ENCODE results near the gene NDUFA8. TPM values are rescaled to one million over a fixed set of nuclear protein-coding genes. Genes with fewer than 3 reads are reported as not detected.

The NDUFA8 gene
- polyA plus RNA-seq, 1 donor (not counting 4 experiments of a cell fraction or from before 2014, with no cell fraction given) = 105 TPM

GRCh38 chr9:122124528-122124927 is 35.1 kb downstream of the NDUFA8 start:
- DNase-seq (ENCODE audit: low read depth, low spot score) (no peak), FAIRE-seq (no peak)
- no peaks in the 10 kb centered on the region for H3K79me2 ChIP-seq (ENCODE audit: control insufficient read depth, insufficient read depth, low read length)
- dilution Hi-C loops (cut with MboI; ENCODE audit: extremely low pct_ligation_motif_present, low sequenced_read_pairs) = no loop called here
- H3K36me3 ChIP-seq (ENCODE audit: control insufficient read depth in 2 of 2, extremely low read depth in 1 of 2, insufficient read depth in 2 of 2, low read length in 2 of 2) = no peaks in the 10 kb centered on the region
- peaks cover 3% of the 10 kb centered on the region for H3K27me3 ChIP-seq (ENCODE audit: control insufficient read depth, extremely low read depth, insufficient read depth, low read length)
- no peak overlapping the region for H2AFZ ChIP-seq (ENCODE audit: control insufficient read depth, low read length)
- H4K20me1 ChIP-seq (ENCODE audit: control insufficient read depth, extremely low read depth, insufficient read depth, low read length) = no peaks in the 10 kb centered on the region
- no peaks in the 10 kb centered on the region for H3K9me1 ChIP-seq (ENCODE audit: control insufficient read depth, extremely low read depth, insufficient read depth, low read length)
- no peak overlapping the region for H3K4me3 ChIP-seq (ENCODE audit: control insufficient read depth in 2 of 3, extremely low read depth in 1 of 3, insufficient read depth in 2 of 3, low read depth in 1 of 3, low read length in 3 of 3)
- no peak overlapping the region for H3K9ac ChIP-seq (ENCODE audit: control insufficient read depth, extremely low read depth, insufficient read depth, low read length)
- no peak overlapping the region for H3K4me2 ChIP-seq (ENCODE audit: control insufficient read depth, extremely low read depth, insufficient read depth, low read depth, low read length)
- peaks cover 22% of the 10 kb centered on the region for H3K4me1 ChIP-seq (ENCODE audit: control insufficient read depth, extremely low read depth, insufficient read depth, low read length)
- H3K27ac ChIP-seq (ENCODE audit: control insufficient read depth, insufficient read depth, low read length) = no peak overlapping the region
- TF ChIP-seq CTCF (optimal IDR thresholded peaks at IDR 0.05 in 1 of 3, IDR thresholded peaks at IDR 0.05 in 1 of 3, conservative IDR thresholded peaks at IDR 0.05 in 1 of 3; ENCODE audit: extremely low read depth in 1 of 3, insufficient read depth in 2 of 3, low read length in 3 of 3) = no peak
- TF ChIP-seq EZH2 (IDR thresholded peaks at IDR 0.05; ENCODE audit: low read length) = no peak
- H3K9me3 ChIP-seq (ENCODE audit: control insufficient read depth, low read depth, low read length) = no peaks in the 10 kb centered on the region

- dilution Hi-C loops (cut with MboI; ENCODE audit: extremely low pct_ligation_motif_present, low sequenced_read_pairs) = no loop called here
- Histone ChIP-seq H3K4me3 (ENCODE audit: control insufficient read depth in 2 of 3, extremely low read depth in 1 of 3, insufficient read depth in 2 of 3, low read depth in 1 of 3, low read length in 3 of 3) (no peak overlapping the region), H3K4me2 (ENCODE audit: control insufficient read depth, extremely low read depth, insufficient read depth, low read depth, low read length) (no peak overlapping the region), H3K9ac (ENCODE audit: control insufficient read depth, extremely low read depth, insufficient read depth, low read length) (no peak overlapping the region), H4K20me1 (ENCODE audit: control insufficient read depth, extremely low read depth, insufficient read depth, low read length) (no peaks in the 10 kb centered on the region), H3K4me1 (ENCODE audit: control insufficient read depth, extremely low read depth, insufficient read depth, low read length) (peaks cover 22% of the 10 kb centered on the region), H3K79me2 (ENCODE audit: control insufficient read depth, insufficient read depth, low read length) (no peaks in the 10 kb centered on the region), H3K27me3 (ENCODE audit: control insufficient read depth, extremely low read depth, insufficient read depth, low read length) (peaks cover 3% of the 10 kb centered on the region), H3K9me1 (ENCODE audit: control insufficient read depth, extremely low read depth, insufficient read depth, low read length) (no peaks in the 10 kb centered on the region), H3K27ac (ENCODE audit: control insufficient read depth, insufficient read depth, low read length) (no peak overlapping the region), H2AFZ (ENCODE audit: control insufficient read depth, low read length) (no peak overlapping the region), H3K9me3 (ENCODE audit: control insufficient read depth, low read depth, low read length) (no peaks in the 10 kb centered on the region), H3K36me3 (ENCODE audit: control insufficient read depth in 2 of 2, extremely low read depth in 1 of 2, insufficient read depth in 2 of 2, low read length in 2 of 2) (no peaks in the 10 kb centered on the region)
- FAIRE-seq (no peak), DNase-seq (ENCODE audit: low read depth, low spot score) (no peak)
- TF ChIP-seq CTCF (optimal IDR thresholded peaks at IDR 0.05 in 1 of 3, IDR thresholded peaks at IDR 0.05 in 1 of 3, conservative IDR thresholded peaks at IDR 0.05 in 1 of 3; ENCODE audit: extremely low read depth in 1 of 3, insufficient read depth in 2 of 3, low read length in 3 of 3) (no peak), EZH2 (IDR thresholded peaks at IDR 0.05; ENCODE audit: low read length) (no peak)
These were observed 35.5 kb downstream of the NDUFA8 start for GRCh38 chr9:122124048-122124447.
